A673 (cell line): ENCODE data around the gene PLEK. TPM values are rescaled to one million over a fixed set of nuclear protein-coding genes. Genes with fewer than 3 reads are reported as not detected.

ENCODE experiments used
- BruUV-seq: library from RNA; stranded (reverse); fragments of 400-500 nt; replicated peaks from 2 replicates; lab custom pipeline; 2021; lab: Mats Ljungman, UMichigan
- CTCF ChIA-PET: fragments of 300-600 bp; sonication (Branson Sonifier 250); formaldehyde crosslinking; loops from one replicate; lab custom pipeline; 2022; ENCODE audit warnings: antibody characterized with exemption; lab: Charles Lee
- POLR2A ChIA-PET: fragments of 300-600 bp; sonication (Branson Sonifier 250); formaldehyde crosslinking; loops from one replicate; lab custom pipeline; 2022; ENCODE audit warnings: antibody characterized with exemption; ENCODE audit not compliant: low non-redundant PET; lab: Charles Lee
- DNase-seq: peaks from one replicate; pipeline ENCODE4 v3.0.0-alpha.2; 2015; ENCODE audit warnings: low spot score
- H3K27ac ChIP-seq: fragments of 200-600 bp; sonication (generic); 2 replicates; pipeline ENCODE4 v1.5.1; 2016; ENCODE audit warnings: mixed run types, low read depth, mild to moderate bottlenecking, mixed read lengths, antibody characterized with exemption, low read length; ENCODE audit not compliant: poor library complexity, severe bottlenecking
- H3K27me3 ChIP-seq: fragments of 200-600 bp; sonication (generic); replicated peaks from 2 replicates; pipeline ENCODE4 v1.6.1; 2017; ENCODE audit warnings: mixed run types, low read depth, mild to moderate bottlenecking, mixed read lengths, antibody characterized with exemption, low read length; ENCODE audit not compliant: insufficient read depth, poor library complexity
- H3K36me3 ChIP-seq: fragments of 200-600 bp; sonication (generic); 2 replicates; pipeline ENCODE4 v1.6.1; 2016; ENCODE audit warnings: mixed run types, mild to moderate bottlenecking, mixed read lengths, antibody characterized with exemption, low read length; ENCODE audit not compliant: insufficient read depth, poor library complexity, severe bottlenecking
- H3K4me1 ChIP-seq: fragments of 200-600 bp; sonication (generic); 2 replicates; pipeline ENCODE4 v1.6.1; 2017; ENCODE audit warnings: mixed run types, mild to moderate bottlenecking, mixed read lengths, antibody characterized with exemption, low read length; ENCODE audit not compliant: insufficient read depth, poor library complexity, severe bottlenecking
- H3K4me3 ChIP-seq: fragments of 200-600 bp; sonication (generic); 2 replicates; pipeline ENCODE4 v1.5.1; 2016; ENCODE audit warnings: low read depth, mixed run types, mild to moderate bottlenecking, mixed read lengths, low read length; ENCODE audit not compliant: poor library complexity, severe bottlenecking
- H3K9me3 ChIP-seq: fragments of 200-600 bp; sonication (generic); 2 replicates; pipeline ENCODE4 v1.6.1; 2016; ENCODE audit warnings: mixed run types, low read depth, mild to moderate bottlenecking, mixed read lengths, antibody characterized with exemption, low read length; ENCODE audit not compliant: poor library complexity, severe bottlenecking
- EZH2 ChIP-seq: fragments of 200-600 bp; sonication (generic); IDR thresholded peaks from 2 replicates; pipeline ENCODE4 v1.6.1; 2017; ENCODE audit warnings: borderline replicate concordance, low read depth, mild to moderate bottlenecking, mixed read lengths, antibody characterized with exemption, low read length; ENCODE audit not compliant: poor library complexity, severe bottlenecking
- intact Hi-C: fragments of 100-400 bp; cut with micrococcal nuclease; formaldehyde crosslinking; loops from one replicate; pipeline ENCODE4 v1.10.0; 2022; ENCODE audit not compliant: unreplicated experiment
- total RNA-seq: library from RNA; stranded (reverse); gene quantifications from 2 replicates; pipeline ENCODE4 v1.2.3, GENCODE V29; 2021
- TF ChIP-seq, protein P1 (sequence below): fragments of 300-800, 200-600 bp; sonication (generic); conservative IDR thresholded peaks from 2 replicates; pipeline ENCODE4 v1.5.1; 2017; ENCODE audit warnings: low read depth, mild to moderate bottlenecking, antibody characterized with exemption, low read length, moderate library complexity, mixed read lengths

PLEK gene
- total RNA-seq, 1 experiment from 2014 or later, result not detected

DNA sequence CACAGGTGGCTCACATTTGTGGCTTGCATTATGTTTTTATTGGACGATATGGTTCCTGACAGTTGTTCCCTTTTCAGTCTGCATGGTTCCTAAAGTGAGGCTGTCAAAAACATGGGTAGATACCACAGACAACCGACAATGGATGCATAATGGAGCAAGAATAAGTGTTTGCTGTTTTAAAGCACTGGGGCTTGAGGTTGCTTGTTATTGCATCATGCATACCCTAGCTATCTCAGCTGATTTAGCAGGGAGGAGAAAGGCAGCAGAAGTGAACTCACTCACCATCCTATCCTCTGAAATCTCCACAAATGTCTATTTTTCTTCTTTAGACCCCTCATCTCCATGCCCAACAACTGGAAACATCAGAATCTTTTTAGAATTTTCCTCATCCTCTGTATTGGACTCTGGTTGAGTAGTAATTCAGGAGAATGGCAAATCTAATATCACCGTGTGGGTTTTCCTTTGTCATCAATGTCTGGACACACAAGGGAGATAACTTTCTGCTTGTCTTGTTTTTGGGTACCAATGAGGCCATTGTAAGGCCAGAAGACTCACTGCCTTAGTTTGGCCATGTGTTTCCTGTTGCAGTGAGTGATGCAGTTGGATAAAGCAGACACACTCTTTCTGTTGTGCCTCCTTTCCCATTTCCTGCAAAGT, 55.3 kb downstream of the PLEK start:
- no peak for TF ChIP-seq EZH2
- TF ChIP-seq, protein P1, sequence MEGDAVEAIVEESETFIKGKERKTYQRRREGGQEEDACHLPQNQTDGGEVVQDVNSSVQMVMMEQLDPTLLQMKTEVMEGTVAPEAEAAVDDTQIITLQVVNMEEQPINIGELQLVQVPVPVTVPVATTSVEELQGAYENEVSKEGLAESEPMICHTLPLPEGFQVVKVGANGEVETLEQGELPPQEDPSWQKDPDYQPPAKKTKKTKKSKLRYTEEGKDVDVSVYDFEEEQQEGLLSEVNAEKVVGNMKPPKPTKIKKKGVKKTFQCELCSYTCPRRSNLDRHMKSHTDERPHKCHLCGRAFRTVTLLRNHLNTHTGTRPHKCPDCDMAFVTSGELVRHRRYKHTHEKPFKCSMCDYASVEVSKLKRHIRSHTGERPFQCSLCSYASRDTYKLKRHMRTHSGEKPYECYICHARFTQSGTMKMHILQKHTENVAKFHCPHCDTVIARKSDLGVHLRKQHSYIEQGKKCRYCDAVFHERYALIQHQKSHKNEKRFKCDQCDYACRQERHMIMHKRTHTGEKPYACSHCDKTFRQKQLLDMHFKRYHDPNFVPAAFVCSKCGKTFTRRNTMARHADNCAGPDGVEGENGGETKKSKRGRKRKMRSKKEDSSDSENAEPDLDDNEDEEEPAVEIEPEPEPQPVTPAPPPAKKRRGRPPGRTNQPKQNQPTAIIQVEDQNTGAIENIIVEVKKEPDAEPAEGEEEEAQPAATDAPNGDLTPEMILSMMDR, result no peak
- no TSS peak for BruUV-seq
- intact Hi-C loops, result no loop called here
- peak overlapping the region; percentile 28 for H3K27ac ChIP-seq
- ChIA-PET CTCF (no interaction called here), POLR2A (no interaction called here)
- no peaks in the 10 kb centered on the region for H3K9me3 ChIP-seq
- no peak overlapping the region for H3K4me3 ChIP-seq
- no peaks in the 10 kb centered on the region for H3K27me3 ChIP-seq
- H3K36me3 ChIP-seq, result no peaks in the 10 kb centered on the region
- H3K4me1 ChIP-seq, result no peaks in the 10 kb centered on the region
- DNase-seq, result peak; percentile 27

GRCh38 chr2:68423966-68424650, 59.0 kb downstream of the PLEK start:
- H3K36me3 ChIP-seq, result no peaks in the 10 kb centered on the region
- ChIA-PET POLR2A (no interaction called here), CTCF (no interaction called here)
- intact Hi-C loops, result no loop called here
- TF ChIP-seq, protein P1, result no peak
- no peak for TF ChIP-seq EZH2
- H3K27me3 ChIP-seq, result no peaks in the 10 kb centered on the region
- DNase-seq, result no peak
- BruUV-seq, result no TSS peak
- no peak overlapping the region for H3K27ac ChIP-seq
- H3K4me3 ChIP-seq, result no peak overlapping the region
- H3K4me1 ChIP-seq, result no peaks in the 10 kb centered on the region
- no peaks in the 10 kb centered on the region for H3K9me3 ChIP-seq

- no peak for DNase-seq
- TF ChIP-seq, protein P1, result no peak
- no peak for TF ChIP-seq EZH2
- no peaks in the 10 kb centered on the region for H3K36me3 ChIP-seq
- ChIA-PET POLR2A (no interaction called here), CTCF (no interaction called here)
- no peak overlapping the region for H3K27ac ChIP-seq
- intact Hi-C loops, result no loop called here
- no peaks in the 10 kb centered on the region for H3K9me3 ChIP-seq
- H3K4me1 ChIP-seq, result no peaks in the 10 kb centered on the region
- H3K4me3 ChIP-seq, result no peak overlapping the region
- no peaks in the 10 kb centered on the region for H3K27me3 ChIP-seq
- no TSS peak for BruUV-seq
Measured at GRCh38 chr2:68425503-68425902, 60.4 kb downstream of the PLEK start.
